ENCODE measurements around the gene NPC1. TPM values are rescaled to one million over a fixed set of nuclear protein-coding genes. Genes with fewer than 3 reads are reported as not detected.

The NPC1 gene
- total RNA-seq: 10 to 100 TPM; 36.2 to 72.1 TPM
- long read RNA-seq, donor 1, full-length matches to known transcripts: 2 of 16 reads
- long read RNA-seq, donor 1, partial matches to known transcripts: 3 of 16 reads
- long read RNA-seq, donor 1, other reads (novel, unspliced or antisense): 11 of 16 reads
- long read RNA-seq, donor 2, full-length matches to known transcripts: 2 of 34 reads
- long read RNA-seq, donor 2, partial matches to known transcripts: 19 of 34 reads
- long read RNA-seq, donor 2, other reads (novel, unspliced or antisense): 13 of 34 reads

- intact Hi-C loops (cut with DNase I): no loop called here
- DNase-seq (ENCODE audit: low spot score): peak; percentile 98
Measured at GRCh38 chr18:23586249-23587196, at the start of gene NPC1. Gene NPC1, minus strand, starts transcription at chr18:23586506. Its CDS starts 163 bp downstream, at chr18:23586343.

- no peak for DNase-seq (ENCODE audit: low spot score)
- intact Hi-C loops (cut with DNase I): no loop called here
Measured at GRCh38 chr18:23636071-23636399, 49.7 kb upstream of the NPC1 start.

- intact Hi-C loops (cut with DNase I): no loop called here
- no peak for DNase-seq (ENCODE audit: low spot score)
Measured at GRCh38 chr18:23635283-23636070, 49.2 kb upstream of the NPC1 start.

- intact Hi-C loops (cut with DNase I): no loop called here
- no peak for DNase-seq (ENCODE audit: low spot score)
Measured at GRCh38 chr18:23634692-23635091, 48.4 kb upstream of the NPC1 start.

GRCh38 chr18:23632615-23633014 is 46.3 kb upstream of the NPC1 start:
- no peak for DNase-seq (ENCODE audit: low spot score)
- intact Hi-C loops (cut with DNase I): no loop called here

GRCh38 chr18:23631746-23632145 is 45.4 kb upstream of the NPC1 start:
- no peak for DNase-seq (ENCODE audit: low spot score)
- intact Hi-C loops (cut with DNase I): no loop called here

- intact Hi-C loops (cut with DNase I): no loop called here
- DNase-seq (ENCODE audit: low spot score): no peak
Measured at GRCh38 chr18:23631312-23631711, 45.0 kb upstream of the NPC1 start.

- no peak for DNase-seq (ENCODE audit: low spot score)
- intact Hi-C loops (cut with DNase I): loop anchor here in 1 of 2 donors (10.0 kb wide), 1 partner anchor 175 kb away; no protein-coding TSS in a partner anchor
Measured at GRCh38 chr18:23629444-23629946, 43.2 kb upstream of the NPC1 start.

- intact Hi-C loops (cut with DNase I): loop anchor here in 1 of 2 donors (10.0 kb wide), 1 partner anchor 177 kb away; no protein-coding TSS in a partner anchor
- no peak for DNase-seq (ENCODE audit: low spot score)
Measured at GRCh38 chr18:23627970-23628369, 41.7 kb upstream of the NPC1 start.

- intact Hi-C loops (cut with DNase I): loop anchor here in 1 of 2 donors (10.0 kb wide), 1 partner anchor 177 kb away; no protein-coding TSS in a partner anchor
- DNase-seq (ENCODE audit: low spot score): no peak
Measured at GRCh38 chr18:23627321-23627720, 41.0 kb upstream of the NPC1 start.

GRCh38 chr18:23626451-23627279 is 40.4 kb upstream of the NPC1 start:
- DNase-seq (ENCODE audit: low spot score): no peak
- intact Hi-C loops (cut with DNase I): loop anchor here in 1 of 2 donors (10.0 kb wide), 1 partner anchor 178 kb away; no protein-coding TSS in a partner anchor

GRCh38 chr18:23623040-23623439 is 36.7 kb upstream of the NPC1 start:
- intact Hi-C loops (cut with DNase I): loop anchor here (5.0 to 10.0 kb wide), 3 partner anchors 79 to 189 kb away; no protein-coding TSS in a partner anchor
- no peak for DNase-seq (ENCODE audit: low spot score)

GRCh38 chr18:23619388-23619881 is 33.1 kb upstream of the NPC1 start:
- DNase-seq (ENCODE audit: low spot score): no peak
- intact Hi-C loops (cut with DNase I): no loop called here

GRCh38 chr18:23618862-23619387 is 32.6 kb upstream of the NPC1 start:
- intact Hi-C loops (cut with DNase I): no loop called here
- DNase-seq (ENCODE audit: low spot score): peak; percentile 87

GRCh38 chr18:23617412-23618014 is 31.2 kb upstream of the NPC1 start:
- intact Hi-C loops (cut with DNase I): no loop called here
- DNase-seq (ENCODE audit: low spot score): no peak

- no peak for DNase-seq (ENCODE audit: low spot score)
- intact Hi-C loops (cut with DNase I): no loop called here
Measured at GRCh38 chr18:23616258-23616657, 30.0 kb upstream of the NPC1 start.

- DNase-seq (ENCODE audit: low spot score): no peak
- intact Hi-C loops (cut with DNase I): no loop called here
Measured at GRCh38 chr18:23614891-23615290, 28.6 kb upstream of the NPC1 start.

GRCh38 chr18:23614413-23614812 is 28.1 kb upstream of the NPC1 start:
- DNase-seq (ENCODE audit: low spot score): no peak

More at GRCh38 chr18:23614413-23614812, 28.1 kb upstream of the NPC1 start:
- intact Hi-C loops (cut with DNase I): no loop called here
